Duodenal mucosa (tissue), 2 donors: ENCODE measurements around the gene HMCN2.

Experiments used
- H3K27ac ChIP-seq: one replicate; pipeline ENCODE4 v1.7.0; 2013; ENCODE audit warnings: low read depth, low read length
- H3K27me3 ChIP-seq, 2 donors: one replicate each; pipeline ENCODE4 v1.7.0; 2013; ENCODE audit warnings: low read length in 2 of 2, control low read depth in 1 of 2; ENCODE audit not compliant: insufficient read depth in 2 of 2, control insufficient read depth in 1 of 2
- H3K36me3 ChIP-seq, 2 donors: one replicate each; pipeline ENCODE4 v1.7.0; 2013; ENCODE audit warnings: low read length in 2 of 2, control low read depth in 1 of 2; ENCODE audit not compliant: insufficient read depth in 2 of 2, control insufficient read depth in 1 of 2
- H3K4me1 ChIP-seq, 2 donors: one replicate each; pipeline ENCODE4 v1.7.0; 2013; ENCODE audit warnings: low read length in 2 of 2, control low read depth in 1 of 2; ENCODE audit not compliant: insufficient read depth in 2 of 2, control insufficient read depth in 1 of 2
- H3K4me3 ChIP-seq, 2 donors: one replicate each; pipeline ENCODE4 v1.7.0; 2013; ENCODE audit warnings: low read length in 2 of 2, low read depth in 1 of 2
- H3K9ac ChIP-seq, 2 donors: one replicate each; pipeline ENCODE4 v1.7.0; 2013; ENCODE audit warnings: low read length in 2 of 2, low read depth in 1 of 2
- H3K9me3 ChIP-seq, 2 donors: one replicate each; pipeline ENCODE4 v1.7.0; 2013; ENCODE audit warnings: low read length in 2 of 2, control low read depth in 1 of 2; ENCODE audit not compliant: control insufficient read depth in 1 of 2

Gene HMCN2

DNA sequence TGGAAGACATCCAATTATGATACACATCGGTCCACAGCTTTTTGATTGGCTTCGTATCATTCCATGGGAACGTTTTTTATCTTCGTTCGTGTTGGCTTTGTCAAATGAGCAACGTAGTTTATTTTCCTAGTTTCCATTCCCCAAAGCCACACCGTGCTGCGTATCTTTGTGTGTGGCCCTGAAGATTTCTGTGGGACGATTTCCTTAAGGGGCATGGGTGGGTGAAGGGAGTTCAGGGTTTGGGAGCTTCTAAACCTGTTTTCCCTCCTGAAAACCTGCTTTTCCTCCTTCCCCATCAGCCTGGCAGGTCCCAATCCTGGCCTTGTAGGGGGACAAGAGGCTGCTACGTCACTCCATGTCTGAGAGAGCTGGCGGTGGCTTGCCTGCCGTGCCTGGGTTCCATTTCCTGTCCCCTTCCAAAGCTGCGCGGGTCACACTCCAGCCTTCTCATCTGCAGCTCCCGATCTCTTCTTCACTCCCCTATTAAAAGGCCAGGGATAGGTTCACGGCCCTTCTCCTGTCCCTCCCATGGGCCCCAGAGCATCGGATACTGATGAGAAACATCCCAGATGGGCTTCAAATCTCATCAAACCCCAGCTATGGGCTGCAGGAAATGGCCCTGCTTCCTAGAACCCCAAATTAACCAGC, 155.7 kb downstream of the HMCN2 start:
- H3K4me3 ChIP-seq, result no peak overlapping the region
- H3K27me3 ChIP-seq, result no peaks in the 10 kb centered on the region
- no peaks in the 10 kb centered on the region for H3K36me3 ChIP-seq
- no peak overlapping the region for H3K27ac ChIP-seq
- no peaks in the 10 kb centered on the region for H3K9me3 ChIP-seq
- peaks cover 8 to 9% of the 10 kb centered on the region in 2 donors for H3K4me1 ChIP-seq
- H3K9ac ChIP-seq, result no peak overlapping the region

DNA sequence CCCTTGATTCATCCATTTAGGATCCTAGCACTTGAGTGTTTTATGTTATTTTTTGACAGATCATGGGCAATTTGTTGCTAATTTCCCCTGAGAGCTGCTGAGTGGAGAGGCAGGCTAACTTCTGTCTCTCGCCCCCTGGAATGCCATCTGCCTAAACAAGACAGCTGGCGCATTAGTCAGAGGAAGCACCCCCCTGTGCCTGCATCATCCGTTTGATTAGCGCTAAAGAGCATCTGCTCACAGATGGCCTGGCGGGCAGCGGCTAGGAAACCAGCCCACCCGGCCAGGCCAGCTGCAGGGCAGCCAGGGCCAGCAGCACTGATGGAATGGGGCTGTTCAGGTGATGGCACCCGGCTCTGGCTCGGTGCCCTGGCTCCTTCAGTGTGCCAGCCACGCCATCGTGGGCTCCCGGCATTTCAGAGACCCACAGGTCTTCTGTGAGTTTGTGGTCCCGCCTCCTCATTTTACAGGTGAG, 156.3 kb downstream of the HMCN2 start:
- no peak overlapping the region for H3K4me3 ChIP-seq
- H3K9ac ChIP-seq, result no peak overlapping the region

DNA sequence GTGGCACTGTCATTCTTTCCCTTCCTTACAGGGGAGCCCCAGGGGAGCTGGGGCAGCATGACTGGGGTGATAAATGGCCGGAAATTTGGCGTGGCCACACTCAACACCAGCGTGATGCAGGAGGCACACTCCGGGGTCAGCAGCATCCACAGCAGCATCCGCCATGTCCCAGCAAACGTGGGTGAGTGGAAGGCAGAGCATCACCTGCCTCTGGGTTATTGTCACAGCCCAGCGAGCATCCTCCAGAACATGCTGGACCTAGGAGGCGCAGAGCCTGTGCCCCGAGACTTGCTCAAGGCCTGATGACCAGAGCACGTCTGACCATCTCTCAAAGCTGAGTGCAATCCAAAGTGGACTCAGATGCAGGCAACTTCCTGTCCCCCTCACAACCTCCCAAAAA, 157.0 kb downstream of the HMCN2 start:
- Histone ChIP-seq H3K27me3 (no peaks in the 10 kb centered on the region), H3K9ac (no peak overlapping the region), H3K36me3 (no peaks in the 10 kb centered on the region)

More for the DNA sequence above, 156.3 kb downstream of the HMCN2 start:
- H3K9me3 ChIP-seq, result no peaks in the 10 kb centered on the region
- H3K36me3 ChIP-seq, result no peaks in the 10 kb centered on the region
- no peak overlapping the region for H3K27ac ChIP-seq
- H3K4me1 ChIP-seq, result peaks cover 13 to 14% of the 10 kb centered on the region in 2 donors
- H3K27me3 ChIP-seq, result no peaks in the 10 kb centered on the region

DNA sequence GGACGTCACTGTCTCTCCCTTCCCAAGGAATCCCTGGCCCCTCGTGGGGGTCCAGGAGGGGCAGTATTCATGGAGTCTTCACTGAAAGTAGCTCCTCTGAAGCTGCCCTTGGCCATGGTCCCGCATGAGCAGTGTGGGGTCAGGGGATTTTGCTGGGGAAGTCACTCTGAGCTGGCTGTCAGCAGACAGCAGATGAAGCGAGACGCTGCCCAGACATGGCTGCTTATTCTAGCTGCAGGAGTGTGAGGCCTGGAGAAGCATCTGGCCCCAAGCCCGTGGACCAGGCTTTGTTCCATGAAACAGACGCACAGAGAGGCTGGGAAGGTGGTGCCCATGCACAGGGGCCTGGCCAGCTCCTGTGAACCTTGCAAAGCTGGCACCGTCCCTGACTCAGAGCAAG, 157.7 kb downstream of the HMCN2 start:
- no peaks in the 10 kb centered on the region for H3K27me3 ChIP-seq
- peaks cover 18 to 20% of the 10 kb centered on the region in 2 donors for H3K4me1 ChIP-seq
- no peak overlapping the region for H3K4me3 ChIP-seq
- no peak overlapping the region for H3K9ac ChIP-seq
- H3K9me3 ChIP-seq, result no peaks in the 10 kb centered on the region
- H3K36me3 ChIP-seq, result no peaks in the 10 kb centered on the region
- H3K27ac ChIP-seq, result no peak overlapping the region

More for the DNA sequence above, 157.0 kb downstream of the HMCN2 start:
- H3K27ac ChIP-seq, result no peak overlapping the region
- H3K4me1 ChIP-seq, result peaks cover 18 to 20% of the 10 kb centered on the region in 2 donors
- H3K4me3 ChIP-seq, result no peak overlapping the region
- H3K9me3 ChIP-seq, result no peaks in the 10 kb centered on the region

DNA sequence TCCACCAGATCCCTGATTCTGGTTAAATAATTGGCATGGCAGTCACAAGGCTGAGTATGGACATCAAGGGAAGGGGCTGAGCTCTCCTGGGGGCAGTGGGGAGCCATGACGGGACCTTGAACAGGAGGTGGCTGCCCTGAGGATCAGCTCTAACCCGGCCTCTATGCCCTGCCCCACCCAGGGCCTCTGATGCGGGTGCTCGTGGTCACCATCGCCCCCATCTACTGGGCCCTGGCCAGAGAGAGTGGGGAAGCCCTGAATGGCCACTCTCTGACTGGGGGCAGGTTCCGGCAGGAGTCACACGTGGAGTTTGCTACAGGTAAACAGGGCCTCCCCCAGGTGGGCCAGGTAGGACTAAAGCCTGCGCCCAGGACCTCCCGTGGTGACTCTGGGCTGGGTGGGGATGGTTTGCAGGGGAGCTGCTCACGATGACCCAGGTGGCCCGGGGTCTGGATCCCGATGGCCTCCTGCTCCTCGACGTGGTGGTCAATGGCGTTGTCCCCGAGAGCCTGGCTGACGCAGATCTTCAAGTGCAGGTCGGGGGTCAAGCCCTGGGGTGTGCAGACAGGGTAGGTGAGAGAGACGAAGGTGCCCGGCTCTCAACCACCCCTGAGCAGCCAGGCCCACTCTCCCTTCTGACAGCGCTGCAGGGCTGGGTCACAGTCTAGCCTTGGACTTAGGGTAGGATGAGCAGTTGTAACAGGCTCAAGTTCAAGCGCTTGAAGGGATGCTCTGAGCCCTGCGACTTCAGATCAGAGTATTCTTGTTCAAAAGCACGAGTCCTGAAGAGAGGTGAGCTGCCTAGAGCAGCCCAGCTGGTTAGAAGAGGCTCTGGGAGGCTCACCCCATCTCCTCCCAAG, 159.3 kb downstream of the HMCN2 start:
- no peaks in the 10 kb centered on the region for H3K27me3 ChIP-seq
- no peak overlapping the region for H3K27ac ChIP-seq
- no peak overlapping the region for H3K9ac ChIP-seq
- peaks cover 18 to 20% of the 10 kb centered on the region in 2 donors for H3K4me1 ChIP-seq
- H3K36me3 ChIP-seq, result no peaks in the 10 kb centered on the region
- no peak overlapping the region for H3K4me3 ChIP-seq
- no peaks in the 10 kb centered on the region for H3K9me3 ChIP-seq

DNA sequence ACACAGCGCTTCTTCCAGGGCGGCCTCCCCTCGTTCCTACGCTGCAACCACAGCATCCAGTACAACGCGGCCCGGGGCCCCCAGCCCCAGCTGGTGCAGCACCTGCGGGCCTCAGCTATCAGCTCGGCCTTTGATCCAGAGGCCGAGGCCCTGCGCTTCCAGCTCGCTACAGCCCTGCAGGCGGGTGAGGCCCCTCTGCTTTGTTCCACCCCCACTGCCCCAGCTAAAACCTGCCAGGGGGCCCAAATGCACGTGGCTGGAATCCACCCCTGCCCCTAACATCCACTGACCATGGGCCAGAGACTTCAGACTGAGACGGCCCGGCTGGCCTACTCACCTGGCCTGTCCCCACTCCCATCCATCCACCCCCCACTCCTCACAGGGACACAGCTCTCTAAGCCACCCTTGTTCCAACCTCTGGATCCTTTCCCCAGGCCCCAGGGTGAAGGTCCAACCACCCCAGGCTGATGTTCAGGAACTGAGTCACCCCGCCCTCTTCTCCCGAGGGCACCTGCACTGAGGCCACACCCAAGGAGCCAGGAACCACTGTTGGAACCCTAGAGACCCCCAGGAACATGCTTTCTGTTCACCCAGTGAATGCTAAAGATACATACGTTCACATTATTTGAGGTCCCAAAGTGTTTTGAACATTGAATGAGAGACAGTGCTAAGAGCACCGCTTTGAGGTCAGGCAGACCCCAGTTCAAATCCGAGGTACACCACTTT, 160.3 kb downstream of the HMCN2 start:
- H3K9me3 ChIP-seq, result peaks cover 0 to 9% of the 10 kb centered on the region in 2 donors
- no peak overlapping the region for H3K27ac ChIP-seq
- peaks cover 0 to 3% of the 10 kb centered on the region in 2 donors for H3K36me3 ChIP-seq
- no peaks in the 10 kb centered on the region for H3K27me3 ChIP-seq
- H3K9ac ChIP-seq, result no peak overlapping the region
- H3K4me3 ChIP-seq, result no peak overlapping the region
- H3K4me1 ChIP-seq, result peaks cover 18 to 20% of the 10 kb centered on the region in 2 donors

DNA sequence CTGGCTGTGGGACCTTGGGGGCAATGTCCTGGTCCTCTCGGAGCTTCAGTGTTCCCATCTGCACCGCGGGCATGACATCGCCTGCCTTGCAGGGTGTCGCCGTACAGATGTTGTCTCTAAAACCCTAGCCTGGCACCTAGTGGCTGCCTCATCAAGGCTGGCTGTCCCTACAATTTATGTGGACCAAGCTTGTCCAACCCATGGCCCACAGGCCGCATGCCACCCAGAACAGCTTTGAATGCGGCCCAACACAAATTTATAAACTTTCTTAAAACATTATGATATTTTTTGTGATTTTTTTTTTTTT, 160.9 kb downstream of the HMCN2 start:
- no peaks in the 10 kb centered on the region for H3K27me3 ChIP-seq
- H3K9me3 ChIP-seq, result peaks cover 0 to 9% of the 10 kb centered on the region in 2 donors
- no peak overlapping the region for H3K4me3 ChIP-seq
- no peak overlapping the region for H3K27ac ChIP-seq
- no peak overlapping the region for H3K9ac ChIP-seq
- H3K36me3 ChIP-seq, result peaks cover 0 to 3% of the 10 kb centered on the region in 2 donors
- H3K4me1 ChIP-seq, result peaks cover 18 to 20% of the 10 kb centered on the region in 2 donors

DNA sequence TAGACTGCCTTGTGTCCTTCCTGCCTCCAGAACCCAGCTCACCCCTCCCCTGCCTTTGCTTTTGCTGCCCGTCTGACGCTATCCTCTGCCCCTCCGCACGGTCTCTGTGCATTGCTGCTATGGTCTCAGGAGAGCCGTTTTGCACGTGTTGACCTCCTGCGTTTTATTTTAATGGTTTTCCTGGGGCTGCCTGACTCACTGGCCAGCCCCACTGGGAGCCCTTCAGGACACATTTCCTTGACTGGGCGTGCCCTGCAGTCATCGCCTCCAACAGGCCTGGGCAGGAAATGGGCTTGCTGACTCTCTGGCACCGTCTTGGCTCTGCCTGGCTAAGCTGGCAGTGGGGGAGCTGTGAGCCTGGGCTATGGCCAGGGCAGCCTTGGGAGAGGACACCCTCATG, 161.3 kb downstream of the HMCN2 start:
- Histone ChIP-seq H3K4me1 (peaks cover 18 to 20% of the 10 kb centered on the region in 2 donors), H3K27ac (no peak overlapping the region), H3K4me3 (no peak overlapping the region), H3K9me3 (peaks cover 0 to 9% of the 10 kb centered on the region in 2 donors), H3K36me3 (peaks cover 0 to 3% of the 10 kb centered on the region in 2 donors), H3K27me3 (no peaks in the 10 kb centered on the region), H3K9ac (no peak overlapping the region)

DNA sequence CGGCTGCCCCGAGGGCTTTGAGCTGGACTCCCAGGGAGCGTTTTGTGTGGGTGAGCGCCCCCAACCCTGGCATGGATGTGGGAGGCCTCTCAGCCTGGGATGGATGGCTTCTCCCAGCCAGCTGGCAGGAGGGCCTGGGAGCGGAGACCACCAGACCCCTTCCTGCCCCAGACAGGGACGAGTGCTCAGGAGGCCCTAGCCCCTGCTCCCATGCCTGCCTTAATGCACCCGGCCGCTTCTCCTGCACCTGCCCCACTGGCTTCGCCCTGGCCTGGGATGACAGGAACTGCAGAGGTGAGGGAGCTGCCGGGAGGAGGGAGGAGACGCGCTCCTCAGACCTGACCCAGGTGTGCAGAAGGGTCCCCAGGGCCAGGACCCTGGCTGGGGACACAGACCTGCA, 161.8 kb downstream of the HMCN2 start:
- Histone ChIP-seq H3K27ac (no peak overlapping the region), H3K36me3 (peaks cover 0 to 3% of the 10 kb centered on the region in 2 donors), H3K9ac (no peak overlapping the region), H3K9me3 (peaks cover 0 to 9% of the 10 kb centered on the region in 2 donors), H3K4me3 (no peak overlapping the region), H3K27me3 (peaks cover 1 to 2% of the 10 kb centered on the region in 2 donors), H3K4me1 (peaks cover 18 to 20% of the 10 kb centered on the region in 2 donors)
